HepG2 (cell line): Measurements from ENCODE around the gene SLC39A3. TPM values are rescaled to one million over a fixed set of nuclear protein-coding genes. Genes with fewer than 3 reads are reported as not detected.

Experiments used
- ATF7 ChIP-seq, 2 experiments: fragments of 450-650 bp in 1 of 2; sonication (generic) in 1 of 2; formaldehyde crosslinking in 1 of 2; IDR thresholded peaks; 2 replicates each; pipeline versions ENCODE4 v1.4.0 to v1.6.1; 2016 to 2020; ENCODE audit warnings: antibody characterized with exemption in 1 of 2, mild to moderate bottlenecking in 1 of 2, missing genetic modification reagents in 1 of 2
- CEBPZ ChIP-seq: IDR thresholded peaks from 2 replicates; pipeline ENCODE4 v1.6.1; 2012; ENCODE audit warnings: low read length, improper control_type of control experiment
- FOXA1 ChIP-seq, 2 experiments: fragments of 450-650 bp in 1 of 2; sonication (generic) in 1 of 2; formaldehyde crosslinking in 1 of 2; IDR thresholded peaks; 2 replicates each; pipeline versions ENCODE4 v1.4.0 to v1.6.1; 2016 to 2020; ENCODE audit warnings: missing genetic modification reagents in 1 of 2
- GRHL1 ChIP-seq: sonication (generic); formaldehyde crosslinking; conservative IDR thresholded peaks from 2 replicates; pipeline ENCODE4 v1.8.0; 2022; ENCODE audit warnings: missing genetic modification reagents
- KLF15 ChIP-seq: sonication (generic); formaldehyde crosslinking; IDR thresholded peaks from 2 replicates; pipeline ENCODE4 v1.8.1; 2023; ENCODE audit warnings: borderline replicate concordance, mild to moderate bottlenecking, inconsistent platforms, missing genetic modification reagents, mixed read lengths
- MBD4 ChIP-seq: IDR thresholded peaks from 2 replicates; pipeline ENCODE4 v1.6.1; 2012; ENCODE audit warnings: low read length, inconsistent platforms, borderline replicate concordance
- NCOA5 ChIP-seq: sonication (generic); formaldehyde crosslinking; IDR thresholded peaks from 2 replicates; pipeline ENCODE4 v1.4.0; 2020; ENCODE audit warnings: missing genetic modification reagents
- NR0B2 ChIP-seq: sonication (generic); formaldehyde crosslinking; IDR thresholded peaks from 2 replicates; pipeline ENCODE4 v1.4.0; 2020; ENCODE audit warnings: mild to moderate bottlenecking, missing genetic modification reagents
- RFX3 ChIP-seq: IDR thresholded peaks from 2 replicates; pipeline ENCODE4 v1.6.1; 2016; ENCODE audit warnings: missing biosample characterization, missing genetic modification reagents
- SMARCE1 ChIP-seq: fragments of 450-650 bp; IDR thresholded peaks from 2 replicates; pipeline ENCODE4 v1.6.1; 2017; ENCODE audit warnings: borderline replicate concordance
- SP1 ChIP-seq, 2 experiments: fragments of 450-650 bp in 1 of 2; sonication (generic) in 1 of 2; formaldehyde crosslinking in 1 of 2; IDR thresholded peaks; 2 replicates each; pipeline versions ENCODE4 v1.4.0 to v1.6.1; 2016 to 2020; ENCODE audit warnings: missing genetic modification reagents in 1 of 2
- SP140L ChIP-seq: sonication (generic); formaldehyde crosslinking; IDR thresholded peaks from 2 replicates; pipeline ENCODE4 v1.4.0; 2020; ENCODE audit warnings: missing genetic modification reagents, borderline replicate concordance
- TIGD3 ChIP-seq: sonication (generic); formaldehyde crosslinking; IDR thresholded peaks from 2 replicates; pipeline ENCODE4 v1.5.1; 2020; ENCODE audit warnings: mild to moderate bottlenecking, missing genetic modification reagents, borderline replicate concordance
- ZNF317 ChIP-seq: sonication (generic); formaldehyde crosslinking; IDR thresholded peaks from 2 replicates; pipeline ENCODE4 v1.5.0; 2020; ENCODE audit warnings: mild to moderate bottlenecking, missing genetic modification reagents
- ZNF577 ChIP-seq: sonication (generic); formaldehyde crosslinking; IDR thresholded peaks from 2 replicates; pipeline ENCODE4 v1.4.0; 2020; ENCODE audit warnings: mild to moderate bottlenecking, low read depth, missing genetic modification reagents, borderline replicate concordance
- ZNF782 ChIP-seq: sonication (generic); formaldehyde crosslinking; IDR thresholded peaks from 2 replicates; pipeline ENCODE4 v1.4.0; 2020; ENCODE audit warnings: missing genetic modification reagents, mild to moderate bottlenecking, borderline replicate concordance
- polyA plus RNA-seq, 8 experiments: library from polyadenylated mRNA; depleted of rRNA in 3 of 8; stranded (reverse) in 7 of 8; unstranded in 1 of 8; fragments of >200 nt; fragmentation: Illumina TruSeq in 4 of 8; extraction: Trizol in 4 of 8; gene quantifications; 2 replicates each; pipeline versions ENCODE4 v1.2.1 to v1.2.3, GENCODE V29; 2011 to 2016; ENCODE audit warnings: low read depth in 4 of 8, missing spikeins in 1 of 8, mixed read lengths in 1 of 8; ENCODE audit not compliant: insufficient read depth in 1 of 8
- total RNA-seq, 5 experiments: library from RNA; depleted of rRNA; stranded (reverse); fragments of >200 nt; fragmentation: Illumina TruSeq; extraction: Trizol; gene quantifications; 2 replicates each; pipeline ENCODE4 v1.2.3, GENCODE V29; 2016; ENCODE audit warnings: low read depth in 1 of 5
- TF ChIP-seq, protein P1 (sequence below): sonication (generic); formaldehyde crosslinking; IDR thresholded peaks from 2 replicates; pipeline ENCODE4 v1.5.0; 2020; ENCODE audit warnings: missing genetic modification reagents, mild to moderate bottlenecking, borderline replicate concordance

Gene SLC39A3
- total and polyA plus RNA-seq, 2 of the 13 experiments (the other 11 are each of a cell fraction or from before 2014, with no cell fraction given): 33.6 to 41.6 TPM

- TF ChIP-seq ZNF317 (peak; percentile 76), NR0B2 (CRISPR knock-in tag) (peak; percentile 98), GRHL1 (CRISPR knock-in tag) (no peak), SMARCE1 (no peak), SP140L (no peak), ZNF782 (CRISPR knock-in tag) (peak; percentile 86; the same call in 1 of the 2 replicates), ATF7 (IDR thresholded peaks at IDR 0.05) (peak; percentile 80), ATF7 (CRISPR knock-in tag; IDR thresholded peaks at IDR 0.05) (0 out of 2 replicates have a peak, but pooled peaks have one; percentile 65), RFX3 (CRISPR knock-in tag) (peak; percentile 95), SP1 (IDR thresholded peaks at IDR 0.05) (no peak), SP1 (CRISPR knock-in tag; IDR thresholded peaks at IDR 0.05) (peak; percentile 85), ZNF577 (CRISPR knock-in tag) (no peak), NCOA5 (CRISPR knock-in tag) (no peak), FOXA1 (IDR thresholded peaks at IDR 0.05) (no peak), FOXA1 (CRISPR knock-in tag; IDR thresholded peaks at IDR 0.05) (peak; percentile 19; the same call in 1 of the 2 replicates), TIGD3 (CRISPR knock-in tag) (peak; percentile 92), MBD4 (no peak), CEBPZ (no peak), KLF15 (CRISPR knock-in tag) (peak; percentile 82; the same call in 1 of the 2 replicates)
- TF ChIP-seq, protein P1, sequence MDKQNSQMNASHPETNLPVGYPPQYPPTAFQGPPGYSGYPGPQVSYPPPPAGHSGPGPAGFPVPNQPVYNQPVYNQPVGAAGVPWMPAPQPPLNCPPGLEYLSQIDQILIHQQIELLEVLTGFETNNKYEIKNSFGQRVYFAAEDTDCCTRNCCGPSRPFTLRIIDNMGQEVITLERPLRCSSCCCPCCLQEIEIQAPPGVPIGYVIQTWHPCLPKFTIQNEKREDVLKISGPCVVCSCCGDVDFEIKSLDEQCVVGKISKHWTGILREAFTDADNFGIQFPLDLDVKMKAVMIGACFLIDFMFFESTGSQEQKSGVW: no peak
These were observed 43.3 kb upstream of the SLC39A3 start, which contains the start of gene SGTA (continued) for GRCh38 chr19:2782936-2783780.
